ENCODE data around the gene KCNH3. TPM values are rescaled to one million over a fixed set of nuclear protein-coding genes. Genes with fewer than 3 reads are reported as not detected.
A peak's percentile ranks its signal among the peaks of the same experiment; 100 is the strongest.

Gene KCNH3
- total RNA-seq, 2 donors from 2014 or later = 0.35 to 0.95 TPM

- peak overlapping the region; percentile 70 to 80 for H3K27ac ChIP-seq
- DNase-seq (ENCODE audit: low spot score) (no peak), ATAC-seq (ENCODE audit: insufficient number of reproducible peaks, low FRiP score, low read depth) (no peak)
- no peaks in the 10 kb centered on the region for H3K9me3 ChIP-seq
- H3K4me3 ChIP-seq = peak overlapping the region; percentile 95
- H3K36me3 ChIP-seq = peaks cover 11% of the 10 kb centered on the region
- H3K4me1 ChIP-seq (ENCODE audit: control insufficient read depth in 1 of 2, low read depth in 2 of 2) = peaks cover 12 to 24% of the 10 kb centered on the region in 2 donors
- no peak for TF ChIP-seq CTCF (IDR thresholded peaks at IDR 0.05)
- H3K27me3 ChIP-seq (replicated peaks; ENCODE audit: insufficient read depth) = no peaks in the 10 kb centered on the region
Observed at GRCh38 chr12:49568442-49569162, 29.8 kb downstream of the KCNH3 start.

GRCh38 chr12:49577589-49578315, 38.9 kb downstream of the KCNH3 start:
- Histone ChIP-seq H3K36me3 (no peaks in the 10 kb centered on the region), H3K4me1 (ENCODE audit: control insufficient read depth in 1 of 2, low read depth in 2 of 2) (peaks cover 0 to 1% of the 10 kb centered on the region in 2 donors), H3K9me3 (no peaks in the 10 kb centered on the region), H3K27ac (no peak overlapping the region), H3K27me3 (replicated peaks; ENCODE audit: insufficient read depth) (no peaks in the 10 kb centered on the region), H3K4me3 (no peak overlapping the region)
- TF ChIP-seq CTCF (IDR thresholded peaks at IDR 0.05) = no peak
- DNase-seq (ENCODE audit: low spot score) (no peak), ATAC-seq (ENCODE audit: insufficient number of reproducible peaks, low FRiP score, low read depth) (no peak)

- no peaks in the 10 kb centered on the region for H3K36me3 ChIP-seq
- ATAC-seq (ENCODE audit: insufficient number of reproducible peaks, low FRiP score, low read depth) (no peak), DNase-seq (ENCODE audit: low spot score) (no peak)
- peaks cover 0 to 3% of the 10 kb centered on the region in 2 donors for H3K4me1 ChIP-seq (ENCODE audit: control insufficient read depth in 1 of 2, low read depth in 2 of 2)
- no peak for TF ChIP-seq CTCF (IDR thresholded peaks at IDR 0.05)
- no peaks in the 10 kb centered on the region for H3K9me3 ChIP-seq
- H3K4me3 ChIP-seq = no peak overlapping the region
- H3K27me3 ChIP-seq (replicated peaks; ENCODE audit: insufficient read depth) = no peaks in the 10 kb centered on the region
- H3K27ac ChIP-seq = no peak overlapping the region
Observed at GRCh38 chr12:49578471-49579112, 39.8 kb downstream of the KCNH3 start.

- Histone ChIP-seq H3K36me3 (no peaks in the 10 kb centered on the region), H3K4me1 (ENCODE audit: control insufficient read depth in 1 of 2, low read depth in 2 of 2) (peaks cover 0 to 3% of the 10 kb centered on the region in 2 donors), H3K27ac (no peak overlapping the region), H3K4me3 (no peak overlapping the region), H3K27me3 (replicated peaks; ENCODE audit: insufficient read depth) (no peaks in the 10 kb centered on the region), H3K9me3 (no peaks in the 10 kb centered on the region)
- TF ChIP-seq CTCF (IDR thresholded peaks at IDR 0.05) = peak; percentile 60
- ATAC-seq (ENCODE audit: insufficient number of reproducible peaks, low FRiP score, low read depth) (no peak), DNase-seq (ENCODE audit: low spot score) (no peak)
Observed at GRCh38 chr12:49580572-49581535, 42.0 kb downstream of the KCNH3 start.
